ENCODE measurements around the gene LCK. TPM values are rescaled to one million over a fixed set of nuclear protein-coding genes. Genes with fewer than 3 reads are reported as not detected.
"Not testable (repeated sequence)": the region's sequence is repeated elsewhere in the genome, so short reads cannot be mapped to it uniquely, and the experiment has no call there.

The LCK gene
- total and polyA plus RNA-seq, 7 donors, result 0.36 to 37.3 (median 0.87) TPM; not detected in 1

DNA sequence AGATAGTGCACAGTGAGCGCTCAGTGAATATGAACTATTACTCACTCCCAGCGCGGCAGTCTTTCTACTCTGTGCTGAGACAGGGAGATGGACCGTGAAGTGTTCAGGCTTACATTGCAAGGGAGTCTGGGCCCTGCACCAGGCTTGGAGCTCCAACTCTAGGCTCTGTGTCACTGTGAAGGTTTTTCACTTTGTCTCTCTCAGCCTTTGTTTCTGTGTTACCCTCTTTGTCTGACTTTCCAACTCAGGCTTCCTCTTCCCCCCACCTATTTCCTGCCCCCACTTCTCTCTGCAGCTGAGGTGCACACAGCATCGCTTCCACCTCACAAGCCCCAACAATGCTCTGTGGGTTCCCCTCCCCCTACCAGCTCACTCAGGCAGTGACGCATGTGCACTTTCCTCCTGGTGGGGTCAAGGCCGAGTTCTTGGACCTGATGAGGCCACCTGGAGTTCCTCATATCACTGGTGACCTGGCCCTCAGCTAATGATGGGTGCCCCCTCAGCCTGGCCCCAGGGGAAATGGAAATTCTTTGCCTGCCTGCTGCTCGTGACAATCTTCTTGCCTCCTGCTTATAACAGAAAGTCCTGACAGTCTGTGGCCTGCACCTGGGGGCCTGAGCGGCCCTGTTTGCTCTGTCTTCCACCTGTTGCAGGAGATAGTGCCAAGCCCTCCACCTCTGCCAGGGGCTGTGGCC, 1.1 kb upstream of the LCK start:
- TF ChIP-seq, protein P1, sequence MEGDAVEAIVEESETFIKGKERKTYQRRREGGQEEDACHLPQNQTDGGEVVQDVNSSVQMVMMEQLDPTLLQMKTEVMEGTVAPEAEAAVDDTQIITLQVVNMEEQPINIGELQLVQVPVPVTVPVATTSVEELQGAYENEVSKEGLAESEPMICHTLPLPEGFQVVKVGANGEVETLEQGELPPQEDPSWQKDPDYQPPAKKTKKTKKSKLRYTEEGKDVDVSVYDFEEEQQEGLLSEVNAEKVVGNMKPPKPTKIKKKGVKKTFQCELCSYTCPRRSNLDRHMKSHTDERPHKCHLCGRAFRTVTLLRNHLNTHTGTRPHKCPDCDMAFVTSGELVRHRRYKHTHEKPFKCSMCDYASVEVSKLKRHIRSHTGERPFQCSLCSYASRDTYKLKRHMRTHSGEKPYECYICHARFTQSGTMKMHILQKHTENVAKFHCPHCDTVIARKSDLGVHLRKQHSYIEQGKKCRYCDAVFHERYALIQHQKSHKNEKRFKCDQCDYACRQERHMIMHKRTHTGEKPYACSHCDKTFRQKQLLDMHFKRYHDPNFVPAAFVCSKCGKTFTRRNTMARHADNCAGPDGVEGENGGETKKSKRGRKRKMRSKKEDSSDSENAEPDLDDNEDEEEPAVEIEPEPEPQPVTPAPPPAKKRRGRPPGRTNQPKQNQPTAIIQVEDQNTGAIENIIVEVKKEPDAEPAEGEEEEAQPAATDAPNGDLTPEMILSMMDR (IDR thresholded peaks at IDR 0.05), result no peak
- TF ChIP-seq POLR2AphosphoS5 (IDR thresholded peaks at IDR 0.05), result peak in 2 of 4 donors; percentile 18 to 60
- Histone ChIP-seq H3K9me3 (no peaks in the 10 kb centered on the region), H3K27ac (peak overlapping the region; percentile 26 to 74 (median 36)), H3K4me1 (peaks cover 0 to 25% (median 18%) of the 10 kb centered on the region in 4 donors), H3K4me3 (no peak overlapping the region), H3K36me3 (no peaks in the 10 kb centered on the region), H3K27me3 (no peaks in the 10 kb centered on the region)
- 42 to 80% methylated on average over 9 of the region's 9 CpGs for WGBS, 2 donors
- DNase-seq, result peak; percentile 67
- intact Hi-C loops (cut with DNase I), result no loop called here

DNA sequence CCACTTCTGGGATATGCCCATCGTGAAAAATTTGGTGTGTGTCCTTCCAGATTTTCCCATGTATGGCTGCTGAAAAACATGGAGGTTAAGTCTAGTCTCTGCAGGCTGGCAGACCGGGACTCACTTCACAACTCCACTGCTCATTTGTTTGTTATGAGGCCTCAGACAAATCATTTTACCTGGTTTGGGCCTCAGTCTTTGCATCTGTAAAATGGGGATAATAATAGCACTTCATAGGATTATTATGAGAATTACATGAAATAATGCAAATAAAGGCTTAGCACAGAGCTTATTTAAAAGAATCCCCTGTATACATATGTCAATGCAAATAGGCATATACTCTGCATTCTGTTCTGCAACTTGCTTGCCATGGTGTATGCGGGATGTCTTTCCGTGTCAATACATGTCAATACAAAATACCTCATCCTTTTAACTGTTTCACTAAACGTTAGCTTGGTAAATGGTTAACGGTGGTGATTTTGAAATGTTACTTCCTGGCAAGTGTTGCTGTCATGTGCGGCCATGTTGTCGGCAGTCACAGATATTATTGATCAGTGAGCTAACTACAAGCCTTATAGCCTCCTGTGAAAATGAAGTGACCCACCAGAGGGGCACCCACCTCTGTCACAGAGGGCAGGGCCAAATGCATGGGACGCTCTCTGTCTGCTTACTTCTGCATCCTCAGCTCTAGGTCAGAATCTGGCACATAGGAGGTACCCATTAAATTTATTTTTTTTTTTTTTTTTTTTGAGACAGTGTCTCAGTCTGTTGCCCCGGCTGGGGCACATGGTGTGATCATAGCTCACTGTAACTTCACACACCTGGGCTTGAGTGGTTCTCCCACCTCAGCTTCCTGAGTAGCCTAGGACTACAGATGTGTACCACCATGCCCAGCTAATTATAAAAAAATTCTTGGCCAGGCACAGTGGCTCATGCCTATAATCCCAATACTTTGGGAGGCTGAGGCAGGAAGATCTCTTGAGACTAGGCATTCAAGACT, 4.3 kb downstream of the LCK start:
- H3K9me3 ChIP-seq, result no peaks in the 10 kb centered on the region
- WGBS, 2 donors, result 69 to 73% methylated on average over 10 of the region's 10 CpGs
- no peak for DNase-seq
- TF ChIP-seq POLR2A (IDR thresholded peaks at IDR 0.05) (no peak), EP300 (IDR thresholded peaks at IDR 0.05) (no peak), POLR2AphosphoS5 (IDR thresholded peaks at IDR 0.05) (no peak)
- TF ChIP-seq, protein P1 (IDR thresholded peaks at IDR 0.05), result no peak
- H3K4me1 ChIP-seq, result peaks cover 0 to 14% (median 5%) of the 10 kb centered on the region in 4 donors
- H3K27ac ChIP-seq, result no peak overlapping the region
- no peaks in the 10 kb centered on the region for H3K36me3 ChIP-seq
- H3K27me3 ChIP-seq, result no peaks in the 10 kb centered on the region
- intact Hi-C loops (cut with DNase I), result no loop called here
- H3K4me3 ChIP-seq, result no peak overlapping the region

DNA sequence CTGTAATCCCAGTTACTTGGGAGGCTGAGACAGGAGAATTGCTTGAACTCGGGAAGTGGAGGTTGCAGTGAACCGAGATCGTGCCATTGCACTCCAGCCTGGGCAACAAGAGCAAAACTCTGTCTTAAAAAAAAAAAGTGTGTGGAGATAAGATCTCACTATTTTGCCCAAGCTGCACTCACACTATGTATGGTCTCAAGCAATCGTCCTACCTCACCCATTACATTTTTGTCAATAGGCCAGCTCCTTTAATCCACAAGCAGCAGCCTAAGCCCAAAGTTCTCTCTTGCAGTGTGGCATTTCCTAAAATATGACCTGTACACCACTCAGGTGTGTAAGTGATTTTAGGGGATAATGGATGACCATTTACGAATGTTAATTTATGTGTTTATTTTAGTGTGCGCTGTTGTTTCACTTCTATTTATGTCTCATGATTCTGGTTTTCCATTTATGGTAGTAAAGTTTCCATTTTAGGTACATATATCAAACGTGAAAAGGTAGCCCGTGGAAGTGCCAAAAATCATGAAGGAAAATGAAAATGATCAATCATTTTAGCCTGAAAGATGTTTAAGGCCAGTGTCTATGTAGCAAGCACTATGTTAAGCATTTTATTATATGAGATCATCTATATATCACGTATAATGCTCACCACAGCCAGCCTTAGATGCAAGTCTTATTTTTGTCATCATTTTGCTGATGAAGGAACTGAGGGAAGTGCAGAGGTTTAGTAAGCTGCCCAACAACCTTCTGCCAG, 5.6 kb downstream of the LCK start:
- no peaks in the 10 kb centered on the region for H3K9me3 ChIP-seq
- H3K4me1 ChIP-seq, result peaks cover 0 to 14% (median 5%) of the 10 kb centered on the region in 4 donors
- intact Hi-C loops (cut with DNase I), result no loop called here
- no peaks in the 10 kb centered on the region for H3K36me3 ChIP-seq
- TF ChIP-seq EP300 (IDR thresholded peaks at IDR 0.05) (no peak), POLR2A (IDR thresholded peaks at IDR 0.05) (no peak), POLR2AphosphoS5 (IDR thresholded peaks at IDR 0.05) (no peak)
- TF ChIP-seq, protein P1 (IDR thresholded peaks at IDR 0.05), result no peak
- no peak overlapping the region for H3K27ac ChIP-seq
- H3K27me3 ChIP-seq, result no peaks in the 10 kb centered on the region
- H3K4me3 ChIP-seq, result no peak overlapping the region
- DNase-seq, result no peak
- WGBS, 2 donors, result 63 to 74% methylated on average over 9 of the region's 9 CpGs

DNA sequence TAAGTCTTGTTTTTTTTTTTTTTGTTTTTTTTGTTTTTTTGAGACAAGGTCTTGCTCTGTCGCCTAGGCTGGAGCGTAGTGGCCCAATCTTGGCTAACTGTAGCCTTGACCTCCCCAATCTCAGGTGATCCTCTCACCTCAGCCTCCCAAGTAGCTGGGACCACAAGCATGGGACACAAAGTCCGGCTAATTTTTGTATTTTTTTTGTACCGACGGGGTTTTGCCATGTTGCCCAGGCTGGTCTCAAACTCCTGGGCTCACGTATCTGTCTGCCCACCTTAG, 6.1 kb downstream of the LCK start:
- intact Hi-C loops (cut with DNase I), result no loop called here
- Histone ChIP-seq H3K27ac (no peak overlapping the region), H3K36me3 (no peaks in the 10 kb centered on the region), H3K9me3 (no peaks in the 10 kb centered on the region), H3K4me3 (no peak overlapping the region), H3K4me1 (peaks cover 0 to 14% (median 5%) of the 10 kb centered on the region in 4 donors), H3K27me3 (no peaks in the 10 kb centered on the region)
- 88 to 93% methylated on average over 6 of the region's 6 CpGs for WGBS, 2 donors
- TF ChIP-seq, protein P1 (IDR thresholded peaks at IDR 0.05), result no peak
- TF ChIP-seq POLR2AphosphoS5 (IDR thresholded peaks at IDR 0.05), result no peak
- no peak for TF ChIP-seq POLR2A (IDR thresholded peaks at IDR 0.05)
- no peak for TF ChIP-seq EP300 (IDR thresholded peaks at IDR 0.05)
- DNase-seq, result no peak

DNA sequence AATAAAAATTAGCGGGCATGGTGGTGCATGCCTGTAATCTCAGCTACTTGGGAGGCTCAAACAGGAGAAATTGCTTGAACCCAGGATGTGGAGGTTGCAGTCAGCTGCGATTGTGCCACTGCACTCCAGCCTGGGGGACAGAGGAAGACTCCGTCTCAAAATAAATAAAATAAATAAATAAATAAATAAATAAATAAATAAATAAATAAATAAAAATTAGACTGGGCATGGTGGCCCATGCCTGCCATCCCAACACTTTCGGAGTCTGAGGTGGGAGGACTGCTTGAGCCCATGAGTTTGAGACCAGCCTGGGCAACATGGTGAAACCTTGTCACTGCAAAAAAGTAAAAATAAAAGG, 12.2 kb downstream of the LCK start:
- H3K4me3 ChIP-seq; H3K27me3 ChIP-seq; DNase-seq; intact Hi-C loops (cut with DNase I); H3K36me3 ChIP-seq; H3K9me3 ChIP-seq; H3K4me1 ChIP-seq; H3K27ac ChIP-seq: not testable (repeated sequence)
- 96% methylated on average over 4 of the region's 4 CpGs for WGBS, 2 donors
